Non-pigmented ciliary epithelial cell (primary cell): ENCODE data around the gene LRP2.

Experiments used
- DNase-seq: peaks from one replicate; pipeline ENCODE4 v3.0.0-alpha.2; 2010; ENCODE audit warnings: low read depth

The LRP2 gene

GRCh38 chr2:169090133-169090820 is 272.1 kb downstream of the LRP2 start:
- DNase-seq: no peak

- no peak for DNase-seq
Observed at GRCh38 chr2:169089182-169089581, 273.2 kb downstream of the LRP2 start.

- DNase-seq: no peak
Observed at GRCh38 chr2:169087757-169088379, 274.5 kb downstream of the LRP2 start.

GRCh38 chr2:169086893-169087467 is 275.4 kb downstream of the LRP2 start:
- no peak for DNase-seq

GRCh38 chr2:169082995-169083394 is 279.3 kb downstream of the LRP2 start:
- DNase-seq: no peak

GRCh38 chr2:169081551-169081950 is 280.8 kb downstream of the LRP2 start:
- no peak for DNase-seq

GRCh38 chr2:169080250-169081069 is 281.9 kb downstream of the LRP2 start:
- DNase-seq: no peak

GRCh38 chr2:169077674-169078240 is 284.6 kb downstream of the LRP2 start:
- DNase-seq: no peak
